ENCODE data around the gene NSUN4. TPM values are rescaled to one million over a fixed set of nuclear protein-coding genes. Genes with fewer than 3 reads are reported as not detected.

Gene NSUN4
- total and polyA plus RNA-seq, 4 experiments from 2014 or later: 7.7 to 26.9 (median 22.5) TPM

DNA sequence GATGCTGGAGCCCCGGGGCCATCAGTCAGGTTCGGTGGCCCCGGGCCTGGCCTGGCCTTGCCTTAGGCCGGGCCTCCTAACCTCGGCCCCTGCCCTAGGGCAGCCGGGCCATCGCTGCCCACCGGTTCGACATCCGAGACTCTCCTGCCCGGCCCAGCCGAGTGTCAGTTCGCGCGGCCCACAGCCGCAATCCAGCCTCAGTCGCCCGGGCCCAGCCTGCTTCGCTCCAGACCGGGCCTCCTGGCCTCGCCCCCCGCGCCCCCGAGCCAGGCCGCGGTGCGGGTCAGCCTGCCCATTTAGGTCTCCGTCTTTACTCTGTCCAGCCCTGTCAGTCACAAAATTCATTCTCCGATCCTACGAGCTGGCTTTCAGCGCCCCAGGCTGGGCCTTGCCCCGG lies 38.0 kb upstream of the NSUN4 start:
- no peaks in the 10 kb centered on the region for H3K9me3 ChIP-seq (ENCODE audit: control insufficient read depth in 1 of 2, low read length in 2 of 2)
- H3K27me3 ChIP-seq (ENCODE audit: insufficient read depth, low read length): no peaks in the 10 kb centered on the region
- Mint-ChIP-seq H3K27me3 (no peaks in the 10 kb centered on the region), H3K4me3 (peak overlapping the region; percentile 96 to 100 (median 98)), H3K4me1 (peaks cover 24 to 58% (median 37%) of the 10 kb centered on the region in 4 donors), H3K36me3 (peaks cover 5 to 21% of the 10 kb centered on the region in 2 donors), H3K27ac (peak overlapping the region; percentile 97 to 98 (median 98)), H3K9me3 (no peaks in the 10 kb centered on the region)
- no peaks in the 10 kb centered on the region for H3K36me3 ChIP-seq (ENCODE audit: insufficient read depth, low read length)
- DNase-seq: no peak
- POLR2A ChIA-PET (ENCODE audit: partially characterized antibody): interaction anchor here (0.8 to 2.4 kb wide), 19 partner anchors 8 to 802 kb away, joined by 3 to 44 read pairs (median 5); partner anchors contain the start of genes CCDC163, GPBP1L1, MMACHC and MOB3C
- H3K4me3 ChIP-seq (ENCODE audit: low read length in 2 of 2): peak overlapping the region; percentile 39 to 90
- H3K4me1 ChIP-seq (ENCODE audit: insufficient read depth, low read length): peaks cover 50% of the 10 kb centered on the region
- CTCF ChIA-PET (ENCODE audit: partially characterized antibody): interaction anchor here (1.0 to 2.5 kb wide), 10 partner anchors 11 to 79 kb away, joined by 3 to 23 read pairs (median 4); partner anchors contain the start of gene NSUN4
- peak overlapping the region; percentile 94 for H3K27ac ChIP-seq (ENCODE audit: low read depth, low read length)
- intact Hi-C loops (cut with micrococcal nuclease): loop anchor here (1.0 to 5.0 kb wide), 6 partner anchors 38 to 720 kb away; partner anchors contain the start of genes EFCAB14, GPBP1L1, NASP and NSUN4

- H3K9me3 Mint-ChIP-seq: no peaks in the 10 kb centered on the region
- Histone ChIP-seq H3K27me3 (ENCODE audit: insufficient read depth, low read length) (no peaks in the 10 kb centered on the region), H3K4me1 (ENCODE audit: insufficient read depth, low read length) (peaks cover 54% of the 10 kb centered on the region), H3K9me3 (ENCODE audit: control insufficient read depth in 1 of 2, low read length in 2 of 2) (no peaks in the 10 kb centered on the region), H3K27ac (ENCODE audit: low read depth, low read length) (peak within 1 kb of the TSS; percentile 94), H3K36me3 (ENCODE audit: insufficient read depth, low read length) (no peaks in the 10 kb centered on the region), H3K4me3 (ENCODE audit: low read length in 2 of 2) (peak within 1 kb of the TSS; percentile 73 to 90)
- peaks cover 26 to 64% (median 40%) of the 10 kb centered on the region in 4 donors for H3K4me1 Mint-ChIP-seq
- ChIA-PET POLR2A (ENCODE audit: partially characterized antibody) (interaction anchor here (0.7 to 2.4 kb wide), 22 partner anchors 9 to 803 kb away, joined by 3 to 44 read pairs (median 5); partner anchors contain the start of genes CCDC163, GPBP1L1, MMACHC and MOB3C), CTCF (ENCODE audit: partially characterized antibody) (interaction anchor here (1.0 to 2.5 kb wide), 10 partner anchors 11 to 80 kb away, joined by 3 to 23 read pairs (median 4); partner anchors contain the start of gene NSUN4)
- peak; percentile 94 to 96 (median 94) for DNase-seq
- intact Hi-C loops (cut with micrococcal nuclease): loop anchor here (1.0 to 5.0 kb wide), 6 partner anchors 38 to 721 kb away; partner anchors contain the start of genes EFCAB14, GPBP1L1, NASP and NSUN4
- peaks cover 4 to 18% of the 10 kb centered on the region in 2 donors for H3K36me3 Mint-ChIP-seq
- H3K4me3 Mint-ChIP-seq: peak within 1 kb of the TSS; percentile 96 to 100 (median 98)
- peak within 1 kb of the TSS; percentile 97 to 98 (median 98) for H3K27ac Mint-ChIP-seq
- no peaks in the 10 kb centered on the region for H3K27me3 Mint-ChIP-seq
Observed at GRCh38 chr1:46303038-46303871, 37.4 kb upstream of the NSUN4 start, which contains the start of the genes LRRC41 and UQCRH. Gene LRRC41 (minus strand): TSS chr1:46303616. CDS start chr1:46303322, 294 bp downstream. Gene UQCRH (plus strand): TSS chr1:46303698. CDS start chr1:46303767, 69 bp downstream.

- H3K4me3 Mint-ChIP-seq: peak overlapping the region; percentile 96 to 100 (median 98)
- POLR2A ChIA-PET (ENCODE audit: partially characterized antibody): interaction anchor here (0.7 to 2.4 kb wide), 16 partner anchors 10 to 804 kb away, joined by 3 to 44 read pairs (median 5); partner anchors contain the start of genes CCDC163, GPBP1L1, MMACHC and MOB3C
- peaks cover 8 to 25% of the 10 kb centered on the region in 2 donors for H3K36me3 Mint-ChIP-seq
- Histone ChIP-seq H3K9me3 (ENCODE audit: control insufficient read depth in 1 of 2, low read length in 2 of 2) (no peaks in the 10 kb centered on the region), H3K36me3 (ENCODE audit: insufficient read depth, low read length) (no peaks in the 10 kb centered on the region), H3K4me1 (ENCODE audit: insufficient read depth, low read length) (peaks cover 54% of the 10 kb centered on the region), H3K27ac (ENCODE audit: low read depth, low read length) (peak overlapping the region; percentile 94), H3K27me3 (ENCODE audit: insufficient read depth, low read length) (no peaks in the 10 kb centered on the region), H3K4me3 (ENCODE audit: low read length in 2 of 2) (peak overlapping the region; percentile 73 to 90)
- no peaks in the 10 kb centered on the region for H3K9me3 Mint-ChIP-seq
- CTCF ChIA-PET (ENCODE audit: partially characterized antibody): interaction anchor here (1.1 to 2.5 kb wide), 7 partner anchors 12 to 59 kb away, joined by 3 to 23 read pairs (median 3); partner anchors contain the start of gene NSUN4
- peaks cover 27 to 70% (median 40%) of the 10 kb centered on the region in 4 donors for H3K4me1 Mint-ChIP-seq
- peak overlapping the region; percentile 97 to 98 (median 98) for H3K27ac Mint-ChIP-seq
- DNase-seq: no peak
- H3K27me3 Mint-ChIP-seq: no peaks in the 10 kb centered on the region
- intact Hi-C loops (cut with micrococcal nuclease): loop anchor here (1.0 to 5.0 kb wide), 6 partner anchors 37 to 722 kb away; partner anchors contain the start of genes EFCAB14, GPBP1L1, NASP and NSUN4
Observed at GRCh38 chr1:46303872-46304326, 36.7 kb upstream of the NSUN4 start.

DNA sequence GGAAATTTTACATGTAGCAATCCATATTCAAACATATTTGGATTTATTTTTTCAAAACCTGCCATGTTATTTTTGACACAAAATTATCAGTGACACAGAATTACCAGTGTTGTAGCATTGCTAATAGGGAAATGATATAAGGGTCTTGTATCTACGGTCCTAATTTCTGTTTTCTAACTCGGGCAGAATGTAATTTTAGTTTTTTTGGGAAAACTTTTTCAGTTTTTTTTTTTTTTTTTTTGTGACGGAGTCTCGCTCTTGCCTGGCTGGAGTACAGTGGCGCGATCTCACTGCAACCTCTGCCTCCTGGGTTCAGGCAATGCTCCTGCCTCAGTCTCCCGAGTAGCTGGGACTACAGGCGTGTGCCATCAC lies 34.5 kb upstream of the NSUN4 start:
- H3K27ac ChIP-seq (ENCODE audit: low read depth, low read length): no peak overlapping the region
- no peaks in the 10 kb centered on the region for H3K27me3 ChIP-seq (ENCODE audit: insufficient read depth, low read length)
- H3K4me3 ChIP-seq (ENCODE audit: low read length in 2 of 2): no peak overlapping the region
- Mint-ChIP-seq H3K36me3 (peaks cover 19 to 40% of the 10 kb centered on the region in 2 donors), H3K9me3 (no peaks in the 10 kb centered on the region), H3K4me1 (peaks cover 19 to 64% (median 31%) of the 10 kb centered on the region in 4 donors), H3K27me3 (no peaks in the 10 kb centered on the region), H3K27ac (peak overlapping the region in 1 of 7 donors; percentile 1), H3K4me3 (peak overlapping the region in 5 of 8 donors; percentile 9 to 71 (median 37))
- CTCF ChIA-PET (ENCODE audit: partially characterized antibody): no interaction called here
- POLR2A ChIA-PET (ENCODE audit: partially characterized antibody): no interaction called here
- peaks cover 45% of the 10 kb centered on the region for H3K4me1 ChIP-seq (ENCODE audit: insufficient read depth, low read length)
- no peaks in the 10 kb centered on the region for H3K9me3 ChIP-seq (ENCODE audit: control insufficient read depth in 1 of 2, low read length in 2 of 2)
- peaks cover 11% of the 10 kb centered on the region for H3K36me3 ChIP-seq (ENCODE audit: insufficient read depth, low read length)
- intact Hi-C loops (cut with micrococcal nuclease): no loop called here
- DNase-seq: no peak

DNA sequence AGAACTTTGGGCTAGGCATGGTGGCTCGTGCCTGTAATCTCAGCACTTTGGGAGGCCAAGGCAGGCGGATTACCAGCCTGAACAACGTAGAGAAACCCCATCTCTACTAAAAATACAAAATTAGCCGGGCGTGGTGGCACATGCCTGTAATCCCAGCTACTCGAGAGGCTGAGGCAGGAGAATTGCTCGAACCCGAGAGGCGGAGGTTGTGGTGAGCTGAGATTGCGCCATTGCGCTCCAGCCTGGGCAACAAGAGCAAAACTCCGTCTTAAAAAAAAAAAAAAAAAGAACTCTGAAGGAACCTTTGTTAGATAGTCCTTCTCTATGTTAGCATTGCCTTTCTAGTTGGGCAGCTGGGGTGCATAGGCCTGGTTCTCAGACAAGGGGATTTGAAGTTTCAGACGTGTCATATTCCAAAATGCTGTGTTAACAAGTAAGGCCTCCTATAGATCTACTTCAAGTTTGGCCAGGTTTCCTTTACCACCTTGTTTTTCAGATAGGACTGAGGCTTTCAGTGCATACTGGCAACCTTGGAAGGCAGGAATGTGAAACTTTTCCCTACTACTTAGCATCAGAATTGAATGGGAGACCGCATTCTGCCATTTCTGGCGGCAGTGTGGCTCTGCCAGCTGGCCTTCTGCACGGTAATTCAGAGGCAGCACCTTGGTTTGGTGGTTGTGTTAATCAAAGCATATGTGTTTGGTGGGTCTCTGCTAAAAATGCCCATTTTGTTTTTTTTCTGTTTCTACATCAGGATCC lies 31.0 kb upstream of the NSUN4 start:
- Histone ChIP-seq H3K36me3 (ENCODE audit: insufficient read depth, low read length) (peaks cover 30% of the 10 kb centered on the region), H3K27me3 (ENCODE audit: insufficient read depth, low read length) (no peaks in the 10 kb centered on the region), H3K4me1 (ENCODE audit: insufficient read depth, low read length) (peaks cover 31% of the 10 kb centered on the region), H3K27ac (ENCODE audit: low read depth, low read length) (no peak overlapping the region), H3K4me3 (ENCODE audit: low read length in 2 of 2) (no peak overlapping the region), H3K9me3 (ENCODE audit: control insufficient read depth in 1 of 2, low read length in 2 of 2) (no peaks in the 10 kb centered on the region)
- Mint-ChIP-seq H3K4me3 (peak overlapping the region in 1 of 8 donors; percentile 48), H3K36me3 (peaks cover 27 to 49% of the 10 kb centered on the region in 2 donors), H3K27ac (peak overlapping the region in 2 of 7 donors; percentile 17 to 43), H3K9me3 (no peaks in the 10 kb centered on the region), H3K27me3 (no peaks in the 10 kb centered on the region), H3K4me1 (peaks cover 12 to 47% (median 14%) of the 10 kb centered on the region in 4 donors)
- ChIA-PET POLR2A (ENCODE audit: partially characterized antibody) (no interaction called here), CTCF (ENCODE audit: partially characterized antibody) (interaction anchor here (2.3 kb wide), 1 partner anchor 30 kb away, joined by 6 read pairs; no protein-coding TSS in a partner anchor)
- no peak for DNase-seq
- intact Hi-C loops (cut with micrococcal nuclease): no loop called here

GRCh38 chr1:46310321-46310720 lies 30.3 kb upstream of the NSUN4 start:
- Mint-ChIP-seq H3K27me3 (no peaks in the 10 kb centered on the region), H3K36me3 (peaks cover 31 to 52% of the 10 kb centered on the region in 2 donors), H3K4me1 (peaks cover 10 to 39% (median 12%) of the 10 kb centered on the region in 4 donors), H3K9me3 (no peaks in the 10 kb centered on the region), H3K4me3 (peak overlapping the region in 1 of 8 donors; percentile 48), H3K27ac (no peak overlapping the region)
- intact Hi-C loops (cut with micrococcal nuclease): no loop called here
- POLR2A ChIA-PET (ENCODE audit: partially characterized antibody): no interaction called here
- CTCF ChIA-PET (ENCODE audit: partially characterized antibody): no interaction called here
- Histone ChIP-seq H3K9me3 (ENCODE audit: control insufficient read depth in 1 of 2, low read length in 2 of 2) (no peaks in the 10 kb centered on the region), H3K4me3 (ENCODE audit: low read length in 2 of 2) (no peak overlapping the region), H3K4me1 (ENCODE audit: insufficient read depth, low read length) (peaks cover 24% of the 10 kb centered on the region), H3K27ac (ENCODE audit: low read depth, low read length) (no peak overlapping the region), H3K36me3 (ENCODE audit: insufficient read depth, low read length) (peaks cover 34% of the 10 kb centered on the region), H3K27me3 (ENCODE audit: insufficient read depth, low read length) (no peaks in the 10 kb centered on the region)
- no peak for DNase-seq

Data from CD4-positive, alpha-beta memory T cell (primary cell).